KMS-11 (cell line): ENCODE data around the gene ACOXL.
"Not testable (repeated sequence)": the region's sequence is repeated elsewhere in the genome, so short reads cannot be mapped to it uniquely, and the experiment has no call there.

Experiments used
- H2AFZ ChIP-seq: fragments of 200-600 bp; sonication (generic); 2 replicates; pipeline ENCODE4 v1.6.1; 2016; ENCODE audit warnings: antibody characterized with exemption, mixed run types, low read depth
- H3K27ac ChIP-seq: fragments of 200-600 bp; sonication (generic); 2 replicates; pipeline ENCODE4 v1.6.1; 2016; ENCODE audit warnings: mild to moderate bottlenecking, mixed run types
- H3K27me3 ChIP-seq: fragments of 200-600 bp; sonication (generic); 2 replicates; pipeline ENCODE4 v1.6.1; 2017; ENCODE audit warnings: mild to moderate bottlenecking, low read depth, mixed run types, moderate library complexity; ENCODE audit not compliant: insufficient read depth
- H3K36me3 ChIP-seq: fragments of 200-600 bp; sonication (generic); 2 replicates; pipeline ENCODE4 v1.6.1; 2017; ENCODE audit warnings: mild to moderate bottlenecking, mixed run types; ENCODE audit not compliant: insufficient read depth
- H3K4me1 ChIP-seq: fragments of 200-600 bp; sonication (generic); 2 replicates; pipeline ENCODE4 v1.6.1; 2016; ENCODE audit warnings: mild to moderate bottlenecking, low read depth, mixed run types; ENCODE audit not compliant: poor library complexity, severe bottlenecking
- H3K4me2 ChIP-seq: fragments of 200-600 bp; sonication (generic); 2 replicates; pipeline ENCODE4 v1.7.0; 2016; ENCODE audit warnings: mild to moderate bottlenecking, mixed run types
- H3K4me3 ChIP-seq: fragments of 200-600 bp; sonication (generic); IDR thresholded peaks from 2 replicates; pipeline ENCODE4 v1.6.1; 2017; ENCODE audit warnings: low read depth, low read length, mixed read lengths; ENCODE audit not compliant: insufficient read depth
- H3K79me2 ChIP-seq: fragments of 200-600 bp; sonication (generic); 2 replicates; pipeline ENCODE4 v1.6.1; 2016; ENCODE audit warnings: low read depth, mixed run types; ENCODE audit not compliant: insufficient read depth
- H3K9ac ChIP-seq: fragments of 200-600 bp; sonication (generic); 2 replicates; pipeline ENCODE4 v1.6.1; 2016; ENCODE audit warnings: mild to moderate bottlenecking, mixed run types
- H4K20me1 ChIP-seq: fragments of 200-600 bp; sonication (generic); 2 replicates; pipeline ENCODE4 v1.6.1; 2016; ENCODE audit warnings: mild to moderate bottlenecking, mixed run types; ENCODE audit not compliant: insufficient read depth
- TF ChIP-seq, protein P1 (sequence below): fragments of 200-600 bp; sonication (generic); conservative IDR thresholded peaks from 2 replicates; pipeline ENCODE4 v1.6.1; 2017; ENCODE audit warnings: low read depth, mild to moderate bottlenecking, antibody characterized with exemption, low read length, moderate library complexity, mixed read lengths

Gene ACOXL

DNA sequence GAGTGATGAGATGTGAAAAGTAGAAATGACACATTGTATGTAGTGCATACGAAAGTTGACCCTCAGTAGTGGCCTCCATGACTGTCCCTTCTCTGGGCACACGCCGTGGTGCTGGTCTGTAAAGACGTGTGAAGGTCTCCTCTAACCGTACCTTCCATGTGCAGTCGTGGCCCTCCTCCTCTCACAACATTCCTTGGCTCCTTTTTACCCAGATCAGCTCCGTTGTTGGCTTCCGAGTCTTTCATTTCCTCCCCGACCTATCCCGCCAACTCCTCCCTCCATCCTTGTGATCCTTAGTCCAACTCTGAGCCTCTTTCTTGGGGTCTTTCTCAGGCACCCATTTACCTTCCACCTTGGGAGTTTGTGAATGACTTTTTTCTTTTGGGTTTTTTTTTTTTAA is 227.9 kb downstream of the ACOXL start:
- Histone ChIP-seq H3K27me3 (no peaks in the 10 kb centered on the region), H3K36me3 (no peaks in the 10 kb centered on the region)
- TF ChIP-seq, protein P1, sequence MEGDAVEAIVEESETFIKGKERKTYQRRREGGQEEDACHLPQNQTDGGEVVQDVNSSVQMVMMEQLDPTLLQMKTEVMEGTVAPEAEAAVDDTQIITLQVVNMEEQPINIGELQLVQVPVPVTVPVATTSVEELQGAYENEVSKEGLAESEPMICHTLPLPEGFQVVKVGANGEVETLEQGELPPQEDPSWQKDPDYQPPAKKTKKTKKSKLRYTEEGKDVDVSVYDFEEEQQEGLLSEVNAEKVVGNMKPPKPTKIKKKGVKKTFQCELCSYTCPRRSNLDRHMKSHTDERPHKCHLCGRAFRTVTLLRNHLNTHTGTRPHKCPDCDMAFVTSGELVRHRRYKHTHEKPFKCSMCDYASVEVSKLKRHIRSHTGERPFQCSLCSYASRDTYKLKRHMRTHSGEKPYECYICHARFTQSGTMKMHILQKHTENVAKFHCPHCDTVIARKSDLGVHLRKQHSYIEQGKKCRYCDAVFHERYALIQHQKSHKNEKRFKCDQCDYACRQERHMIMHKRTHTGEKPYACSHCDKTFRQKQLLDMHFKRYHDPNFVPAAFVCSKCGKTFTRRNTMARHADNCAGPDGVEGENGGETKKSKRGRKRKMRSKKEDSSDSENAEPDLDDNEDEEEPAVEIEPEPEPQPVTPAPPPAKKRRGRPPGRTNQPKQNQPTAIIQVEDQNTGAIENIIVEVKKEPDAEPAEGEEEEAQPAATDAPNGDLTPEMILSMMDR, result no peak

DNA sequence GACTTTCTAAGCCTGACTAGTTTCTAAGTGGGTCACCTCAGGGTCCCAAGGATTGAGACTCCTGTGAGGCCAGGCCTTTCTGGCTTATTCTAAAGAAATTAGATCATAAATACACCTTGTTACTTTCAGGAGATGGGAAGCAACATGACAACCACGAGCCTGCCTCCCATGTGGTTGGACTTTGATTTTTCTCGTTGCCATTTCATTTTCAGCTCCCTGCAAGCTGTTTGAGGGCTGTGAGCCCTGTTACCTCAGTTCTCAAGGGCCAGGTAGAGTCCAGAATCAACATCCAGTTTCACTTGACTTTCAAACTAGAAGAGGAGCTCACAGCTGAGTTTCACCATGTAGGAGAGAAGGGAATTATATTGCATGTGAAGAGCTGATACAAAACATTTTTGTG is 228.6 kb downstream of the ACOXL start:
- Histone ChIP-seq H2AFZ (no peak overlapping the region), H3K9ac (no peak overlapping the region), H3K4me1 (no peaks in the 10 kb centered on the region), H3K36me3 (no peaks in the 10 kb centered on the region), H3K27me3 (no peaks in the 10 kb centered on the region), H4K20me1 (no peaks in the 10 kb centered on the region), H3K4me3 (no peak overlapping the region), H3K4me2 (no peak overlapping the region), H3K27ac (no peak overlapping the region), H3K79me2 (no peaks in the 10 kb centered on the region)
- TF ChIP-seq, protein P1, result no peak

More for the DNA sequence above, 227.9 kb downstream of the ACOXL start:
- no peaks in the 10 kb centered on the region for H4K20me1 ChIP-seq
- no peak overlapping the region for H2AFZ ChIP-seq
- no peaks in the 10 kb centered on the region for H3K79me2 ChIP-seq
- H3K4me3 ChIP-seq, result no peak overlapping the region
- no peak overlapping the region for H3K9ac ChIP-seq
- no peaks in the 10 kb centered on the region for H3K4me1 ChIP-seq
- no peak overlapping the region for H3K27ac ChIP-seq
- no peak overlapping the region for H3K4me2 ChIP-seq

GRCh38 chr2:110961643-110962042 is 229.3 kb downstream of the ACOXL start:
- H2AFZ ChIP-seq, H4K20me1 ChIP-seq, H3K79me2 ChIP-seq, H3K36me3 ChIP-seq, H3K9ac ChIP-seq, H3K27me3 ChIP-seq, H3K4me1 ChIP-seq, H3K27ac ChIP-seq, H3K4me3 ChIP-seq, H3K4me2 ChIP-seq: not testable (repeated sequence)

DNA sequence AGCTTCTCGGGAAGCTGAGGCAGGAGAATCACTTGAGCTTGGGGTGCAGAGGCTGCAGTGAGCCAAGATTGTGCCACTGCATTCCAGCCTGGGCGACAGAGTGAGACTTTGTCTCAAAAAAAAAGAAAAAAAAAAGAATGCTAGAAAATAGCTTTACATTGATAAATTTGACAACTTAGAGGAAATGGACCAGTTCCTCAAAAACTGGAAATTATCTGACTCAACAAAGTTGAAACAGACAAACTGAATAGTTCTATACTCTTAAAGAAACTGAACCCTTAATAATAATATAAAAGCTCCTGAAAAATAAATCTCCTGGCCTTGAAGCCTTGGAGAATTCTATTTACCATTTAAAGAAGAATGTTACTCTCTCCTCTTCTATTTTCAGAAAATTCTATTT is 237.3 kb downstream of the ACOXL start:
- Histone ChIP-seq H3K27ac (no peak overlapping the region), H3K4me3 (no peak overlapping the region), H2AFZ (no peak overlapping the region), H3K36me3 (no peaks in the 10 kb centered on the region), H3K27me3 (no peaks in the 10 kb centered on the region), H3K79me2 (no peaks in the 10 kb centered on the region), H3K4me2 (no peak overlapping the region), H3K4me1 (no peaks in the 10 kb centered on the region), H3K9ac (no peak overlapping the region), H4K20me1 (no peaks in the 10 kb centered on the region)
- TF ChIP-seq, protein P1, result no peak

- Histone ChIP-seq H3K27ac (no peak overlapping the region), H2AFZ (no peak overlapping the region), H3K4me2 (no peak overlapping the region), H3K27me3 (no peaks in the 10 kb centered on the region), H3K9ac (no peak overlapping the region), H3K36me3 (no peaks in the 10 kb centered on the region), H3K4me3 (no peak overlapping the region), H4K20me1 (no peaks in the 10 kb centered on the region), H3K79me2 (no peaks in the 10 kb centered on the region), H3K4me1 (no peaks in the 10 kb centered on the region)
- TF ChIP-seq, protein P1, result no peak
Observed at GRCh38 chr2:110970201-110970600, 237.8 kb downstream of the ACOXL start.
